Astrocyte of the spinal cord (primary cell): ENCODE results near the gene UNC79.

Experiments
- DNase-seq: peaks from one replicate; pipeline ENCODE4 v3.0.0; 2011; ENCODE audit warnings: low read depth, low spot score
- H3K4me3 ChIP-seq: 2 replicates; pipeline ENCODE4 v1.5.1; 2011; ENCODE audit warnings: low read depth, mild to moderate bottlenecking, low read length, moderate library complexity
- CTCF ChIP-seq: IDR thresholded peaks from 2 replicates; pipeline ENCODE4 v1.5.1; 2012; ENCODE audit warnings: low read depth, mild to moderate bottlenecking, low read length, inconsistent platforms
- in situ Hi-C: cut with HindIII; loops from 2 replicates; pipeline ENCODE4 v1.10.0; 2017; ENCODE audit warnings: low sequenced_read_pairs

UNC79 gene

GRCh38 chr14:93728651-93729016 lies 297.9 kb downstream of the UNC79 start:
- in situ Hi-C loops: no loop called here
- no peak for DNase-seq
- no peak for TF ChIP-seq CTCF
- H3K4me3 ChIP-seq: no peak overlapping the region

- TF ChIP-seq CTCF: no peak
- in situ Hi-C loops: no loop called here
- no peak for DNase-seq
Measured at GRCh38 chr14:93729993-93730392, 299.3 kb downstream of the UNC79 start.

DNA sequence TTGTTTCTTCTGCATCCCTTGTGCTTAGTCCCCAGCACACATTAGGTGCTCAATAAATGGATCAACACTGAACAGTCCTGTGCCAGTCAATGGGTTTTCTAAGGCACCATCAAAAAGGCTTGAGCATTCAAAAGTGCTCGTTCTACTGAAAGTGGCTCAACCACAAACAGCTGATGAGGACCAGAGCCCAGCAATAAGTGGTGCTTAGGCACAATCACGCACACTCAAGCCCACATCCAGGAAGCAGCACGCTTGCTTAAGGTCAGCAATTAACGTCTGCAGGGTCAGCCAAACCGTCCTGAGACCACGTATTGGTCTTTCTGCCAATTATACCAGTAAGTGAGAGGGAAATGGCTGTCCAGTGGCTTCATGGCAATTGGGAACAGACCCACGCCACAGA lies 301.0 kb downstream of the UNC79 start:
- no peak for TF ChIP-seq CTCF
- H3K4me3 ChIP-seq: no peak overlapping the region
- in situ Hi-C loops: no loop called here
- no peak for DNase-seq

More at GRCh38 chr14:93729993-93730392, 299.3 kb downstream of the UNC79 start:
- no peak overlapping the region for H3K4me3 ChIP-seq

GRCh38 chr14:93732524-93732923 lies 301.8 kb downstream of the UNC79 start:
- in situ Hi-C loops: no loop called here

GRCh38 chr14:93733231-93733630 lies 302.5 kb downstream of the UNC79 start:
- no peak for DNase-seq
- H3K4me3 ChIP-seq: no peak overlapping the region
- in situ Hi-C loops: no loop called here
- TF ChIP-seq CTCF: no peak

More at GRCh38 chr14:93732524-93732923, 301.8 kb downstream of the UNC79 start:
- H3K4me3 ChIP-seq: no peak overlapping the region
- DNase-seq: no peak
- no peak for TF ChIP-seq CTCF

DNA sequence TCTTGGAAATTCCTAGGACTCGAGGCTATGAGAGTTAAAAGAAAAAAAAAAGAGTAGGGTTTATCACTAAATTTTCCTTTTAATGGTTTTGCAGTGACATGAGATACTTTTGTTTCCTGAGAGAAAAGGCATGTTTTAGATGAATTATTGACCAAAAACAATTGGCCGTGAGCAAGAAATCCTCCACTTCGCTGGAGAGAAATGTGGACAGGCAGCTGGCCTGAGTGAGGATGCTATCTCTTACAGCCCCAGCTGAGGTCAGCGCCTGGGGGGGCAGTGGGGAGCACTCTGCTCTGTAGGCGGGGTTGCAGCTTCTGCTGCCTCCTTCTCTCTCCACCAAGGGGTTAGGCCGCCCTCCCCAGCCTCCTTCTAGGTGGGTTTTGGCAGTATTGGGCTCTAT lies 302.9 kb downstream of the UNC79 start:
- in situ Hi-C loops: no loop called here
- no peak for TF ChIP-seq CTCF
- H3K4me3 ChIP-seq: no peak overlapping the region
- DNase-seq: no peak
